ENCODE measurements around the gene PSMG4.

GRCh38 chr6:3278691-3279090 lies 19.9 kb downstream of the PSMG4 start:
- no peak for TF ChIP-seq HDAC2 (IDR thresholded peaks at IDR 0.05)
- TF ChIP-seq EHMT2 (IDR thresholded peaks at IDR 0.05; ENCODE audit: low read depth) = no peak
- no peak for TF ChIP-seq POLR2AphosphoS2 (conservative IDR thresholded peaks at IDR 0.05; ENCODE audit: low read length)
- no peak for TF ChIP-seq EP300 (IDR thresholded peaks at IDR 0.05)

Measured in A549 (cell line).